B cell (primary cell): ENCODE results near the gene DIPK1A.
A peak's percentile ranks its signal among the peaks of the same experiment; 100 is the strongest.

ENCODE experiments used
- CTCF ChIP-seq: fragments of 200-600 bp; IDR thresholded peaks from one replicate; pipeline ENCODE4 v1.8.0; 2022; ENCODE audit warnings: antibody characterized with exemption, mild to moderate bottlenecking
- EZH2 ChIP-seq: IDR thresholded peaks from 2 replicates; pipeline ENCODE4 v1.6.1; 2012; ENCODE audit warnings: borderline replicate concordance, low read depth, mild to moderate bottlenecking, moderate library complexity, low read length; ENCODE audit not compliant: insufficient read depth, poor library complexity, severe bottlenecking

GRCh38 chr1:92994105-92994712 lies 32.9 kb upstream of the DIPK1A start:
- peak; percentile 87 for TF ChIP-seq CTCF
- no peak for TF ChIP-seq EZH2
